GM18907 (cell line): ENCODE data around the gene ZFHX3.

Source experiments
- ATAC-seq: cut with Tn5 transposase; IDR thresholded peaks from one replicate; pipeline ENCODE4 v1.9.1; 2021; ENCODE audit warnings: mild to moderate bottlenecking, moderate library complexity; ENCODE audit not compliant: unreplicated experiment

ZFHX3 gene

GRCh38 chr16:72936408-72936807 is 111.5 kb downstream of the ZFHX3 start:
- no peak for ATAC-seq

- no peak for ATAC-seq
These were observed 112.0 kb downstream of the ZFHX3 start for GRCh38 chr16:72935896-72936295.

GRCh38 chr16:72934636-72935403 is 113.1 kb downstream of the ZFHX3 start:
- no peak for ATAC-seq

- no peak for ATAC-seq
These were observed 115.1 kb downstream of the ZFHX3 start for GRCh38 chr16:72932677-72933335.

GRCh38 chr16:72932050-72932449 is 115.9 kb downstream of the ZFHX3 start:
- no peak for ATAC-seq

GRCh38 chr16:72930396-72930795 is 117.5 kb downstream of the ZFHX3 start:
- no peak for ATAC-seq

- no peak for ATAC-seq
These were observed 119.6 kb downstream of the ZFHX3 start for GRCh38 chr16:72928090-72928981.

- no peak for ATAC-seq
These were observed 120.5 kb downstream of the ZFHX3 start for GRCh38 chr16:72927199-72928089.

GRCh38 chr16:72926177-72927070 is 121.5 kb downstream of the ZFHX3 start:
- ATAC-seq: no peak

GRCh38 chr16:72925631-72925979 is 122.3 kb downstream of the ZFHX3 start:
- ATAC-seq: no peak

GRCh38 chr16:72924927-72925630 is 122.8 kb downstream of the ZFHX3 start:
- ATAC-seq: no peak

- ATAC-seq: no peak
These were observed 123.4 kb downstream of the ZFHX3 start for GRCh38 chr16:72924537-72924926.

GRCh38 chr16:72923757-72924156 is 124.2 kb downstream of the ZFHX3 start:
- ATAC-seq: no peak

- no peak for ATAC-seq
These were observed 125.2 kb downstream of the ZFHX3 start for GRCh38 chr16:72922714-72923113.

- ATAC-seq: no peak
These were observed 126.3 kb downstream of the ZFHX3 start for GRCh38 chr16:72921620-72922019.

- ATAC-seq: no peak
These were observed 126.8 kb downstream of the ZFHX3 start for GRCh38 chr16:72921106-72921505.

GRCh38 chr16:72917051-72917450 is 130.9 kb downstream of the ZFHX3 start:
- ATAC-seq: no peak

- no peak for ATAC-seq
These were observed 132.6 kb downstream of the ZFHX3 start for GRCh38 chr16:72915331-72915730.

GRCh38 chr16:72913551-72913950 is 134.4 kb downstream of the ZFHX3 start:
- ATAC-seq: no peak
